Loucy (cell line): ENCODE measurements around the gene OR2Z1.
A peak's percentile ranks its signal among the peaks of the same experiment; 100 is the strongest.
"Not testable (repeated sequence)": the region's sequence is repeated elsewhere in the genome, so short reads cannot be mapped to it uniquely, and the experiment has no call there.

Experiments
- H2AFZ ChIP-seq: fragments of 200-600 bp; sonication (generic); 2 replicates; pipeline ENCODE4 v1.6.0; 2016; ENCODE audit warnings: antibody characterized with exemption, mild to moderate bottlenecking, low read length, moderate library complexity
- H3F3A ChIP-seq: fragments of 200-600 bp; 2 replicates; pipeline ENCODE4 v1.6.0; 2016; ENCODE audit warnings: antibody characterized with exemption, low read depth, mild to moderate bottlenecking
- H3K27me3 ChIP-seq: fragments of 200-600 bp; sonication (generic); 2 replicates; pipeline ENCODE4 v1.6.1; 2014; ENCODE audit warnings: low read length, mild to moderate bottlenecking; ENCODE audit not compliant: insufficient read depth, poor library complexity, severe bottlenecking
- H3K36me3 ChIP-seq: fragments of 200-600 bp; sonication (generic); 2 replicates; pipeline ENCODE4 v1.6.1; 2016; ENCODE audit warnings: low read length; ENCODE audit not compliant: insufficient read depth
- H3K4me1 ChIP-seq: fragments of 200-600 bp; sonication (generic); 2 replicates; pipeline ENCODE4 v1.5.1; 2014; ENCODE audit warnings: low read length, mild to moderate bottlenecking; ENCODE audit not compliant: insufficient read depth, poor library complexity, severe bottlenecking
- H3K4me2 ChIP-seq: fragments of 200-600 bp; sonication (generic); 2 replicates; pipeline ENCODE4 v1.6.0; 2014; ENCODE audit warnings: antibody characterized with exemption, low read length, low read depth, mild to moderate bottlenecking; ENCODE audit not compliant: poor library complexity, severe bottlenecking
- H3K4me3 ChIP-seq: fragments of 200-600 bp; sonication (generic); 2 replicates; pipeline ENCODE4 v1.5.1; 2014; ENCODE audit warnings: low read length, mild to moderate bottlenecking, mixed read lengths; ENCODE audit not compliant: poor library complexity, severe bottlenecking
- H3K79me2 ChIP-seq: fragments of 200-600 bp; sonication (generic); 2 replicates; pipeline ENCODE4 v1.6.1; 2014; ENCODE audit warnings: low read length; ENCODE audit not compliant: insufficient read depth
- H3K9ac ChIP-seq: fragments of 200-600 bp; sonication (generic); 2 replicates; pipeline ENCODE4 v1.6.0; 2014; ENCODE audit warnings: mild to moderate bottlenecking, low read depth, low read length, moderate library complexity; ENCODE audit not compliant: poor library complexity, severe bottlenecking
- H3K9me2 ChIP-seq: fragments of 200-600 bp; sonication (generic); replicated peaks from 2 replicates; pipeline ENCODE4 v1.6.1; 2016; ENCODE audit warnings: low read depth, low read length, mixed read lengths
- H3K9me3 ChIP-seq: fragments of 200-600 bp; sonication (generic); 2 replicates; pipeline ENCODE4 v1.6.1; 2014; ENCODE audit warnings: mild to moderate bottlenecking, antibody characterized with exemption, low read length, low read depth; ENCODE audit not compliant: insufficient read depth
- H4K20me1 ChIP-seq: fragments of 200-600 bp; sonication (generic); 2 replicates; pipeline ENCODE4 v1.6.0; 2014; ENCODE audit warnings: antibody characterized with exemption, low read length, mild to moderate bottlenecking; ENCODE audit not compliant: insufficient read depth, poor library complexity, severe bottlenecking
- CTCF ChIP-seq: fragments of 200-600 bp; sonication (generic); conservative IDR thresholded peaks from 2 replicates; pipeline ENCODE4 v1.5.1; 2014; ENCODE audit warnings: mild to moderate bottlenecking, antibody characterized with exemption, low read length
- EZH2phosphoT487 ChIP-seq: fragments of 200-600 bp; IDR thresholded peaks from 2 replicates; pipeline ENCODE4 v1.6.1; 2018; ENCODE audit warnings: antibody characterized with exemption, mild to moderate bottlenecking, moderate library complexity, borderline replicate concordance

The OR2Z1 gene

GRCh38 chr19:8702350-8702749 lies 19.1 kb upstream of the OR2Z1 start:
- Histone ChIP-seq H3K27me3 (no peaks in the 10 kb centered on the region), H3F3A (peaks cover 10% of the 10 kb centered on the region), H3K4me3 (peak overlapping the region; percentile 57), H4K20me1 (no peaks in the 10 kb centered on the region), H3K9ac (peak overlapping the region; percentile 46), H3K79me2 (no peaks in the 10 kb centered on the region), H3K4me2 (peak overlapping the region; percentile 77), H3K4me1 (peaks cover 60% of the 10 kb centered on the region), H3K9me3 (no peaks in the 10 kb centered on the region), H3K36me3 (no peaks in the 10 kb centered on the region), H2AFZ (no peak overlapping the region), H3K9me2 (no peaks in the 10 kb centered on the region)
- TF ChIP-seq CTCF (no peak), EZH2phosphoT487 (no peak)

GRCh38 chr19:8703223-8703622 lies 18.2 kb upstream of the OR2Z1 start:
- no peak overlapping the region for H2AFZ ChIP-seq
- no peaks in the 10 kb centered on the region for H3K27me3 ChIP-seq
- H3K79me2 ChIP-seq, result no peaks in the 10 kb centered on the region
- no peaks in the 10 kb centered on the region for H3K36me3 ChIP-seq
- H3K4me3 ChIP-seq, result no peak overlapping the region
- H3K9me3 ChIP-seq, result no peaks in the 10 kb centered on the region
- peak overlapping the region; percentile 77 for H3K4me2 ChIP-seq
- H3K9ac ChIP-seq, result peak overlapping the region; percentile 43
- peaks cover 10% of the 10 kb centered on the region for H3F3A ChIP-seq
- no peaks in the 10 kb centered on the region for H3K9me2 ChIP-seq
- no peak for TF ChIP-seq CTCF
- TF ChIP-seq EZH2phosphoT487, result no peak
- peaks cover 63% of the 10 kb centered on the region for H3K4me1 ChIP-seq
- H4K20me1 ChIP-seq, result no peaks in the 10 kb centered on the region

- not testable (repeated sequence) for H3K9me3 ChIP-seq, H2AFZ ChIP-seq, H3K27me3 ChIP-seq, H3K79me2 ChIP-seq, H3K9me2 ChIP-seq, H3K36me3 ChIP-seq, H3K4me3 ChIP-seq, H4K20me1 ChIP-seq
- Histone ChIP-seq H3K4me2 (peak overlapping the region; percentile 31), H3F3A (peaks cover 10% of the 10 kb centered on the region), H3K9ac (peak overlapping the region; percentile 19), H3K4me1 (peaks cover 65% of the 10 kb centered on the region)
Observed at GRCh38 chr19:8705304-8705703, 16.1 kb upstream of the OR2Z1 start.

GRCh38 chr19:8705742-8706141 lies 15.7 kb upstream of the OR2Z1 start:
- Histone ChIP-seq H3K4me1 (peaks cover 66% of the 10 kb centered on the region), H3K9me3 (no peaks in the 10 kb centered on the region)
- TF ChIP-seq CTCF (no peak), EZH2phosphoT487 (no peak)

GRCh38 chr19:8710337-8710736 lies 11.1 kb upstream of the OR2Z1 start:
- not testable (repeated sequence) for H3F3A ChIP-seq, H3K4me3 ChIP-seq, H3K27me3 ChIP-seq, H3K36me3 ChIP-seq, H3K9me2 ChIP-seq, H3K9ac ChIP-seq, H3K79me2 ChIP-seq, H3K9me3 ChIP-seq, H4K20me1 ChIP-seq, H2AFZ ChIP-seq, H3K4me2 ChIP-seq
- H3K4me1 ChIP-seq, result peaks cover 24% of the 10 kb centered on the region

More at GRCh38 chr19:8705742-8706141, 15.7 kb upstream of the OR2Z1 start:
- Histone ChIP-seq H3K9me2 (no peaks in the 10 kb centered on the region), H3K27me3 (no peaks in the 10 kb centered on the region), H3K36me3 (no peaks in the 10 kb centered on the region), H4K20me1 (no peaks in the 10 kb centered on the region), H3K79me2 (no peaks in the 10 kb centered on the region), H3F3A (peaks cover 10% of the 10 kb centered on the region), H3K4me2 (peak overlapping the region; percentile 31), H2AFZ (0 out of 2 replicates have a peak overlapping the region, but pooled peaks have one; percentile 22), H3K9ac (peak overlapping the region; percentile 19), H3K4me3 (no peak overlapping the region)
